Sigmoid colon (tissue), 4 donors: Measurements from ENCODE around the gene CPA1.

Experiments used
- EP300 ChIP-seq, 4 donors: sonication (generic); formaldehyde crosslinking; IDR thresholded peaks; one replicate each; pipeline ENCODE4 v1.6.1; 2017; ENCODE audit warnings: antibody characterized with exemption in 4 of 4
- POLR2A ChIP-seq, 2 donors: fragments of 450-650 bp; IDR thresholded peaks; one replicate each; pipeline ENCODE4 v1.6.1; 2016; ENCODE audit warnings: antibody characterized with exemption in 2 of 2, mild to moderate bottlenecking in 2 of 2, moderate library complexity in 2 of 2
- POLR2AphosphoS5 ChIP-seq, 4 donors: sonication (generic); formaldehyde crosslinking; IDR thresholded peaks; one replicate each; pipeline ENCODE4 v1.6.1; 2017; ENCODE audit warnings: antibody characterized with exemption in 4 of 4
- TF ChIP-seq, protein P1 (sequence below), 4 experiments: fragments of 450-650 bp in 3 of 4; fragments of 200-600 bp in 1 of 4; IDR thresholded peaks; one replicate each; pipeline ENCODE4 v1.5.1; 2016 to 2019; ENCODE audit warnings: antibody characterized with exemption in 4 of 4, mild to moderate bottlenecking in 3 of 4, moderate library complexity in 2 of 4

DNA sequence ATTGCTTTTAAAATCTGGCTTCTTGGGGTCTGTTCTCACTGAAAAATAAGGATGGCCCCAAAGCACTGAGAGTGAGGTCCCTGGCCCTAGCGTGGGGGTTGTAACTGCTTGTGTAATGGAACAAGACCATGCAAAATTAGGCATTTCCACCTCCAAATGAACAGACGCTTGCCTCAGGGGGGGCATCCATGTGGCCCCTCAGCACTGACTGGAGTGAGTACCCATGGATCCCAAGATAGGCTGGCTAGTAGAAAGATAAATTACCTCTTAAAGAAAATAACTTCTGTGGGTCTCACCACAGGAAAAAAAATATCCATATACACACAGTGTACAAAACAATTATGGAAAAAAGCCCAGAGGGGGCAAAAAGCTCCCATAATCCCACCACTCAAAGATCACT is 15.2 kb upstream of the CPA1 start:
- TF ChIP-seq, protein P1, sequence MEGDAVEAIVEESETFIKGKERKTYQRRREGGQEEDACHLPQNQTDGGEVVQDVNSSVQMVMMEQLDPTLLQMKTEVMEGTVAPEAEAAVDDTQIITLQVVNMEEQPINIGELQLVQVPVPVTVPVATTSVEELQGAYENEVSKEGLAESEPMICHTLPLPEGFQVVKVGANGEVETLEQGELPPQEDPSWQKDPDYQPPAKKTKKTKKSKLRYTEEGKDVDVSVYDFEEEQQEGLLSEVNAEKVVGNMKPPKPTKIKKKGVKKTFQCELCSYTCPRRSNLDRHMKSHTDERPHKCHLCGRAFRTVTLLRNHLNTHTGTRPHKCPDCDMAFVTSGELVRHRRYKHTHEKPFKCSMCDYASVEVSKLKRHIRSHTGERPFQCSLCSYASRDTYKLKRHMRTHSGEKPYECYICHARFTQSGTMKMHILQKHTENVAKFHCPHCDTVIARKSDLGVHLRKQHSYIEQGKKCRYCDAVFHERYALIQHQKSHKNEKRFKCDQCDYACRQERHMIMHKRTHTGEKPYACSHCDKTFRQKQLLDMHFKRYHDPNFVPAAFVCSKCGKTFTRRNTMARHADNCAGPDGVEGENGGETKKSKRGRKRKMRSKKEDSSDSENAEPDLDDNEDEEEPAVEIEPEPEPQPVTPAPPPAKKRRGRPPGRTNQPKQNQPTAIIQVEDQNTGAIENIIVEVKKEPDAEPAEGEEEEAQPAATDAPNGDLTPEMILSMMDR (IDR thresholded peaks at IDR 0.05): no peak
- TF ChIP-seq POLR2AphosphoS5 (IDR thresholded peaks at IDR 0.05) (no peak), POLR2A (IDR thresholded peaks at IDR 0.05) (no peak), EP300 (IDR thresholded peaks at IDR 0.05) (no peak)
